ENCODE results near the gene BCO1.

Gene BCO1

DNA sequence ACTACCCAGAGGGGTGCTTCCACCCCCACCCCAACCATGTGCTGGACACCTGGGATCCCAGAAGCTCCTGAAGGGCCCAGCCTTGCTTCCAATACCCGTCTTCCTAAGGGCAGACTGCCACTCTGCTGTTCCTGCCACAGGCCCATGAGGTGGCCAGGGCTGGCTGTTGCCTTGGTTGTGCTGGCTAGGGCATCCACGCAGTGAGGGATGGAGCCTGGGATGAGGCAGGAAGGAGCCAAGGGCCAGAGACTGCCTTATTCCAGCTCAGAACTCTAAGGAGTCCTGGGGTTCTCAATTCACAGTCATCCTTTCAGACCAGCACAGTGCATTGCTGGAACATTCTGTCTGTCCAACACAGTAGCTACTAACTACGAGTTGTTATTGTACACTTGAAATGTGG lies 37.8 kb downstream of the BCO1 start:
- no peak for DNase-seq

DNA sequence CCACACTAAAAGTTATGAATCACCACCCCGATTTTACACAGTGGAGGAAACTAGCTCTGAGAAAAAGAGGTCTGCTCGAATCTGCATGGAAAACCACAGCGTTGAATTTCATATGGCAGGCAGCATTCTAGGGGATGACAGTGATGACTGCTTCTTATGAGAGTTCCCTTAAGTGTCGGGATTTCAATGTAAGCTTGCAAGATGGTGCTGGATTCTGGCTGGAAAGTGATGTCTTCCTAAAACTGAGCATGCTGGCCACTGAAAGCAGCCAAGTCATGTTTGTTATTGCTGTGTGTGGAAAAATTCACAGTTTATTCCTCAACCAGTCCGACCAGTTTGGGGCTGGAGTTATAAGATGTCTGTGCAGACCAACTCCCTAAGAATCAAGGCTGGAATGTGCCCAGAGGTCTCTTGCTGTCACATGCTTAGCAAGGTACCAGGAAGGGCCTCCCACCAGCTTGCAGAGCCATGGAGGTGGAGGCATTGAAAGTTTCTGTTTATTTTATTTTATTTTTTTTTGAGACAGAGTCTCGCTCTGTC lies 39.1 kb downstream of the BCO1 start:
- DNase-seq, result no peak

DNA sequence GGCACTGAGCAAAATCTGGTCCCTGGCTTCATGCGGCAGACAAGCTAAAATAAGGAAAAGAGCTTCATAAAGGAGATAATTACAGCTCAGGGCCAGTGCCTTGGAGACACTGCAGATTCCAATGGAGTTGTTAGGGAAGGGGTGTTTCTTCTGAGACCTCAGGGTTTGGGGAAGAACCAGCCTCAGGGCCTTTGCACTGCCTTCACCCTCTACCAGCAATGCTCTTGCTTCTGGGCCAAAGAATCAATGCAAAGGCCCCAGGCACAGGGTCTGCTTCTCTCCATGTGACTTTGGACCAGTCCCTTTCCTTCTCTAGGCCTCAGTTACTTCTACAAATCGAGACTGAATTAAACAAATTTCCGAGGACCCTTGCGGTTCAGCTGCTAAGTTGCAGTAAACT lies 40.0 kb downstream of the BCO1 start:
- DNase-seq, result no peak

DNA sequence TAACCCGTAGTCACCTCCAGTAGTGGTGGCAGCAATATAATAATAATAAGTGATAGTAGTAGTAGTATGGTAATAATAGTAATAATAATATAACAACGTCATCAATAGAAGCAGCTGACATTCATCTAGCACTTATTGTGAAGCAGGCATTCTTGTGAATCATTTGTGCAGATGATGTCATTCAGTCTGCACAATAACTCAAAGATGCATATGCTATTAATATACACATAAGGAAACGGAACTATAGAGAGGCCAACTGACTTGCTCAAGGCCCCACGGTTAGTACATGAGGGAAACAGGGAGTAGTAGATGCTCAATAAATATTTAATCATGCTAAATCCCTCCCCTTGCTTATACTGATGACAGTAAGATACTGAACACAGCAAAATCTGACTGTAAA lies 40.9 kb downstream of the BCO1 start:
- no peak for DNase-seq

DNA sequence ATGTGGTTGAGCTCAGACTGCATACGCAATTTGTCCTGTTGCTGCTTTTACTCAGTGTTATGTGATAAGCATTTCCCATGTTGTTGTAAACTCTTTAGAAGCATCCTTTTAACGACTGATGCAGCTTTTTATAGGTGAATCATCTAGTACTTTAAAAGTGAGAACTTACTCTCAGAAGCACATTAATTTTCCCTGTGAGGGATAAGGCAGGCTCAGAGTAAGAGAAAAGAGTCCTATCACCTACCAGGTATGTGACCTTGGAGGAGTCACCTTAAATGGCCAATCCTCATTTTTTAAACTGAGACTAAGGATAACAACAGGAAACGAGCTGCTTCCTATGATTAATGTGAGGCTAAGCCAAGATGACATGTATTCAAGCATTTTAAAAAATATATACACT lies 41.9 kb downstream of the BCO1 start:
- DNase-seq, result no peak

DNA sequence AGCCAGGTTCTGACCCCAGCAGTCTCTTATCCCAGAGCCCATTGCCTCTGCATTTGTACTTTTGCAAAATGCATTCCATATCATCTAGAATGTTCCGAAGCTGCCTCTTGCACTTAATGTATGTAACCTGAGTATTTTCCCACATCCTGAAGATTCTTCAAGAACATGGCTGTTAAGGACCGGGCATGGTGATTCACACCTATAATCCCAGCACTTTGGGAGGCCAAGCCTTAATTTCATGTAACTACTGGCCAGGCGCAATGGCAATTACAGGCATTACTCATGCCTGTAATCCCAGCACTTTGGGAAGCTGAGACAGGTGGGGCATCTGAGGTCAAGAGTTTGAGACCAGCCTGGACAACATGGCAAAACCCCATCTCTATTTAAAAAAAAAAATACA lies 44.6 kb downstream of the BCO1 start:
- DNase-seq, result no peak

DNA sequence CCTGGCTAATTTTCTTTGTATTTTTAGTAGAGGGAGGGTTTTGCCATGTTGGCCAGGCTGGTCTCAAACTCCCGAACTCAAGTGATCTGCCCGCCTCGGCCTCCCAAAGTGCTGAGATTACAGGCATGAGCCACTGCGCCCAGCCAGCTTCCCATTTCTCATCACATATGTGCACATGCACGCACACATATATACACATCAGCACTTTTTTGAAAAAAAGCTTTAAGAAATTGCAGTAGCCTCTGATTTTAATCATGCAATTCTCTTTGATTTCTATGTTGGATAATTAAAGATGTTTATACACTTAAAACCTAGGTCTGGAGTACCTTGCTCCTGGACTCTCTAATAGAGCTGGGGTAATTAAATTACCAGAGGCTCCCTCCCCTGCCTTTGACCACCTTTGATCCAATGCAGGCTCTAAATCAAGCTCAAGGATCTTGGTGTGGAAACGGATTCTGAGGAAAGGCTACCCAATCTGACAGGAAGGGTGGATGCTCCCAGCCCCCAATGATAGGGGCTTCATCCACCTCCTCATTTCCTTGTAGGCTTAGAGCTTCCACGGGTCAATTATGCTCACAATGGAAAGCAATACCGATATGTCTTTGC lies 46.6 kb downstream of the BCO1 start:
- no peak for DNase-seq

DNA sequence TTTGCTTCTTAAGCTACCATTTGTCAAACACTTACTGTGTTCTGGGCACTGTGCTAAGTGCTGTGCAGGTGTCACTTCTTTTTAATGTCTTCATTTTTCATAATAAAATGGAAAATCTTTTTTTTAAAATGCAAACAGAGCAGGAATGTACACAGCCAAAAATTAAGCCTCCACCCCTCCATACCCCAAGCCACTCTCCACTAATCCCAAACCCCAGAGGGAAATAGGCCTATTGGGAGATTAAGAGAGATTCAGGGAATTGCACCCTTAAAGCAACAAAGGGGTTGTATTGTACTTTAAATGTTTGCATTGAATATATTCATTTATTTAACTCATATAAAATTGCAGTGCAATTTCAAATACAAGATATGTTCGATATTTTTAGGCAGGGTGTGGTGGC lies 47.7 kb downstream of the BCO1 start:
- no peak for DNase-seq

DNA sequence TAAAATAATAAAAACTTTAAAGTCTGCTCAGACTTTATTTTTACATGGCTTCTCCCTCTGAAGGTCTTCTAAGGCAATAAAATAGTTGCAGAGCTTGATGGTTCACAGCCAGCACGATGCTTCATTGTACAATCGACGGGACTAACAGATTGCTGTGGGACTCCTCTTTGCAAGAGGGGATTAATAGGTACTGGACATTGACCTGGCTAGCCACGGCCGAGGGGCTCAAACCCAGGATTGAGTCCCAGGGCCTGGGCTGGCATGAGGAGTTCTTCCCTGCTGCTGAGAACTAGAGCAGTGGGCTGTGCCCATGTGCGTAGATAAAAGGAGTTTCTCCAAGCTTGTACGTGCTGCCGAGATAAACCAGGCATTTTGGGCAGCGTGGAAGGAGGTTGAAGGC lies 52.6 kb downstream of the BCO1 start:
- no peak for DNase-seq

DNA sequence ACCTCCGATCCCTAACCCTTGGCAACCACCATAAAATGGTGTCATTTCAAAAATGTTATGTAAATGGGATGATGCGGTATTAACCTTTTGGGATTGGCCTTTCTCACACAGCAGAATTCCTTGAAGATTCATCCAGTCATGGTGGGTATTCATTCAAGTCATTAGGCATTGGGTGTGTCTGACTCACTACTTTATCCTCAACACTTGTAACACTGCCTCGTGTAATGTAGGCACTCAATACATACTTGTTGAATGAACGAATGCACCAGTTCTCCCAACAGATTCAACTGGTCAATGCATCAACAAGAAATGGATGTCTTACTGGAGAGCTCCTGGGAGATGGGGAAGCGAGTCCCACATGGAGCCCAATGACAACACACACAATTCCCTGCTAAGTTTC lies 54.4 kb downstream of the BCO1 start:
- DNase-seq, result no peak

DNA sequence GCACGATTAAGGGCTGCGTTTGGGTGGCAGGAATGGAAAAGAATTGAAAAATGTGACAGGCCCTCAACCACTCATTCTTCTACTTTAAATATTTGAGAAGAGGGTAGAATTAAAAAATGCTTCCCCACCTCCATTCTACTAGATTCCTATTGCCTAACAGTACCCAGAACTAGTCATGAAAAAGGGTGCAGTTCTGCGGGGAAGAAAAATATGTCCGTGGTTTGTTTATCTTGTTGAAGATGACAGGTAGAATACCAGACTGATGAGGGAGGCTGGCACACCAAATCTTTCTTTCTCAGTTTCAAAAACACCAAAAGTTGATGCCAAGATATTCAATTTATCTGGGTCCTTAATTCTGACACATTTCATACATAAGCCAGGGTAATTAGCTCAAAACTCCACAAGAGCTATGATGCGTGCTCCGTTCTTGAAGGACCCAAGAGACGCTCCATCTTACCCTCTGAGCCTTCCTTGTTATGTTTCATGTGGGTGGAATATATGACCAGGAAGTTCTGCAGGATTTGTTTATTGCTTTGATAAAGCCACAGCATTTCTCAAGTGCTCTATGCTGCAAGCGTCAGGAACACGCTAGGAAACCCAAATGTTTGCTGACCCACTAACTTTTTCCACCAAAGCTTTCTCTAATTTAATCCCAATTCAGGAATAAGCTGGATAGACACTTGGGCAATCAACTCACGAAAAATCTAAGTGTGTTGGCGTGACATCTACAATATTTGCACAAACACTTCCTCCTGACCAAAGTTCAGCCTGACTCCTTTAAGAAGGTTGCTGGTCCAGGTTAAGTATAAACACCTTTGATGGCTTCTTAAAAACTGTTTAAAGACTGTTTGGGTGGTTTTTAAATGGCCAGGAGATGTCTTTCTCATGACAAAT lies 55.7 kb downstream of the BCO1 start:
- no peak for DNase-seq

DNA sequence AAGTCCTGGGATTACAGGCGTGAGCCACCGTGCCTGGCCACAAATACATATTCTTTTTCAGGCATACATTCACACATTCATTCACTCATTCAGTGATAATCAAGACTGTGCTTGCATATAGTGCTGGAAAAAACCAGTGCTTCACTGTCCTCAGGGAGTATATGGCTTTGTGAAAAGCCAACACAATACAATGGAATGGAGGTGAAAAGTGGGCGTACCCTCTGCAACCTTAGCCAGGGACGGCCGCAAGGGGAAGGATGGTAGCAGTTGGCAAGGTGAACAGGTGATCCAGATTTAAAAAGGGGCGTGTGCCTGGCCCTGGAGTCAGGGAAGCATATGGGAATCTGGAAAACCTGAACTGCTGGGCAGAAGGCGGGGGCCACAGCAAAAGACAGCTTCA lies 58.1 kb downstream of the BCO1 start:
- DNase-seq, result no peak

DNA sequence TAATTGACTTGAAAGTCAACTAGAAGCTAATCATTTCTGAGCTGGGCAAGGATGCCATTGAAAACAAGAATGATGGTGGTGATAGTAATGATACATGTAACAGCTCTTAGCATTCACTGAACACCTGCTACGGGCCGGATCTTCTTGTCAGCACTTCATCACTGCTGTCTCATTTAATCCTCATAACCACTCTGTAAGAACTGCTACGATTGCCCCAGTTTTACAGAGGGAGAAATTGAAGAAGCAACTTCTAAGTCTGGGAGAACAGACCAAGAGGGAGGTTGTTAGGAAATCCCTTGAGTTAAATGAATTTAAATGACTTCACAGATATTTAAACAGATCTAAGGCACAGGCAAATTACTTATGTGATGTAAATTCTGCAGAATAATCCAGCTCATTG lies 69.3 kb downstream of the BCO1 start:
- no peak for DNase-seq

DNA sequence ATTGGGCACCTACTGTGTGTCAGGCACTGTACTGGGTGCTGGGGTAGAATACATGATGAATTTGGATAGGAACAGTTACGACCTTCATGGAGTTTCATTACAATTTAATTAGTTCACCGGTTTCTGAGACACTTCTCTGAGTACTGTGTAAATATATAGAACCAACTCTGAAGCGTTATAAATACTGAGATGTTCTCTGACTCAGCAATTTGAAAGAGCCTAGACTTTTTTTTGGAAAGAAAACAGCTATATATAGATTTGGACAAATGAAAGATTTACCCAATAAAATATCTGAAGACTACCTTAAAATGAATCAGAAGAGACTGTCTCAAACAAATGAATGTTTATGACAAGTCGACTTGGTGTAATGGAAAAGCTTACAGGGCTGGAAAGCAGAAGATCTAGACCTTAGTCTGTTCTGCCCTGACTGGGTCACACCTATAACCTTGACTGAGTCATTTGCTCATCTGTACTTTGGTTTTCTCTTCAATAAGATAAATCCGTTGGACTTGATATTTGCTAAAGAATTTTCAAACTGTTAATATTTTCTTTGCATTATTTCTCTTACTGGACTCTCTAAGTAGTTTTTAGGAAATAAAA lies 71.7 kb downstream of the BCO1 start:
- DNase-seq, result no peak

DNA sequence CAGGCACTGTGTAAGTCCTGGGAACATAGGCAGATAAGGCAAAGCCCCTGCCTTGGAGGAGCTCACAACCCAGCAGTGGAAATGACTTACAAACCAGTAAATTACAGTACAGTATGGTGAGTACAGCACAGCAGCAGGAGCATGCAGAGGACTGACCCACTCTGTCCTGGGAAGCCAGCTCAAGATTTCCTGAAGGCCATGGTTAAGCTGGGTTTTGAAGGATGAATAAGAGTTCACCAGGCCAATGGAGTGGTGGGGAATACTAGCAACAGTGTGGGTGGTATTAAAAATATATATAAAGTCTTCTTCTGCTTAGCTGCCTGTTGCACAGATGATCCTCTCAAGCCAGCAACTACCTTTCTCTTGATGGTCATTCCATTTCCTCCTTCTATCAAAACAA lies 73.3 kb downstream of the BCO1 start:
- DNase-seq, result no peak

DNA sequence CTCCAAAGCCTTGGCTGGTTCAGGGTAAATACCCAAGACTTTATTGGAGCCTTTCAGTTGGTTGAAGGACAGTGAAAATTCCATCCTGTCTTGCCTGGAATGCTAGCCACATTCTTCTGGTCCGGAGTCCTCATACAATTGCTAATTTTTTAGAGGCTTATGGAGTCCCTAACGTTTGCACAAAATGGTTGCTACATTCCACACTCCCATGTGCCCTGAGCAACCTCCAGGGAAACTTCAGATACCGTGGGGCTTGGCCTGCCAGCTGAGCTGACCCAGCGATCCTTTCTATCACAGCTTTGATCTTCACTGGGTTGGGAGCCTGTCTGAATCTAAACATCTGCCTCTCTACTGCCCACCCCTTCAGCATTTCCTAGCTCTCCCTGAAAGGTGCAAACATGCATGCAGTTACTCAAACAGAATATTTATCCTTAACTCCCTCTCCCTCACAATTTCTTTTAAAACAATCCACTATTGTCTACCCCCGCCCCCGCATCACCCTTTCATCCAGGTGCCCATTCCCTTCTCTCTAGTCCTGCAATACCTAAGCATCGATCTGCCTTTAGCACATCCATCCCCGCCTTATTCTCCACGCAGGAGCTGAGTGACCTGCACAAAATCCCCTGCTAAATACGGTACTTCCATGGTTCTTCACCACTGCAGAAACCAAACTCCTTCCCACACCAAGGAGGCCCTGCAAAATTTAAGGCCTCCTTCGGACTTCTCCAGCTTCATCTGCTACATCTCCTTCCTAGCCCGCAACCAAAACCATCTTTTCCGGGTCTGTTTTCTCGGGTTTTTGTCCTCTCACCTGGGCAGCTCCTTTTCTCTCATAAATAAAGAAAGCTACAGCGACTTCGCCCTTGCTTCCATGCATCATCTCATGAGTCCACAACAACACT lies 75.5 kb downstream of the BCO1 start:
- no peak for DNase-seq

DNA sequence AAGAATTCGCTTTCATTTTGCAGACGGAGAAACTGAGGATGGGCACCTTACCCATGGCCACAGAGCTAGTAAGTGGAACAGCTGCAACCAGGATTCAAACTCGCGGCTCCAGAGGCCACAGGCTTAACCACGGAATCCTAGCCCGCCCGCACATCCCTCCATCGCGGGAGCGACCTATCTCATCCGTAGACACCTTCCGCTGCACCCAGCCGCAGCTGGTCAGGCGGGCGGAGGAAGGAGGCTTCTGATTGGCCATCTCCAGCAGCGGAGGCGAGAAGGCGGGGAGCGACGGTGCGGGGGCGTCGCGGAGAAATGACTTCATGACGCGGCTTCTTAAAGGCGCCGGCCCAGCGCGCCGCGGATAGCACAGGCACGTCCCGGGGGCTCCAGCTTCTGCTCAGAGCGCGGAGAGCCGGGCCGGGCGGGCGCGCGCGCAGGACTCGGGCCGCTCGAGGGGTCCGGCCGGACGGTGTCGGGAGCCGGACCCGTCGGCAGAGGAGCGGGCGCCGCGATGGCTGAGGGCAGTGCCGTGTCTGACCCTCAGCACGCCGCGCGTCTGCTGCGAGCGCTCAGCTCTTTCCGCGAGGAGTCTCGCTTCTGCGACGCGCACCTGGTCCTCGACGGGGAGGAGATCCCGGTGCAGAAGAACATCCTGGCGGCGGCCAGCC lies 76.2 kb downstream of the BCO1 start, which contains the start of gene GAN:
Gene GAN (plus strand): TSS at position 360 of the 668 bp plus-strand sequence. CDS start 152 bp downstream, at position 512.
- peak; percentile 93 for DNase-seq

DNA sequence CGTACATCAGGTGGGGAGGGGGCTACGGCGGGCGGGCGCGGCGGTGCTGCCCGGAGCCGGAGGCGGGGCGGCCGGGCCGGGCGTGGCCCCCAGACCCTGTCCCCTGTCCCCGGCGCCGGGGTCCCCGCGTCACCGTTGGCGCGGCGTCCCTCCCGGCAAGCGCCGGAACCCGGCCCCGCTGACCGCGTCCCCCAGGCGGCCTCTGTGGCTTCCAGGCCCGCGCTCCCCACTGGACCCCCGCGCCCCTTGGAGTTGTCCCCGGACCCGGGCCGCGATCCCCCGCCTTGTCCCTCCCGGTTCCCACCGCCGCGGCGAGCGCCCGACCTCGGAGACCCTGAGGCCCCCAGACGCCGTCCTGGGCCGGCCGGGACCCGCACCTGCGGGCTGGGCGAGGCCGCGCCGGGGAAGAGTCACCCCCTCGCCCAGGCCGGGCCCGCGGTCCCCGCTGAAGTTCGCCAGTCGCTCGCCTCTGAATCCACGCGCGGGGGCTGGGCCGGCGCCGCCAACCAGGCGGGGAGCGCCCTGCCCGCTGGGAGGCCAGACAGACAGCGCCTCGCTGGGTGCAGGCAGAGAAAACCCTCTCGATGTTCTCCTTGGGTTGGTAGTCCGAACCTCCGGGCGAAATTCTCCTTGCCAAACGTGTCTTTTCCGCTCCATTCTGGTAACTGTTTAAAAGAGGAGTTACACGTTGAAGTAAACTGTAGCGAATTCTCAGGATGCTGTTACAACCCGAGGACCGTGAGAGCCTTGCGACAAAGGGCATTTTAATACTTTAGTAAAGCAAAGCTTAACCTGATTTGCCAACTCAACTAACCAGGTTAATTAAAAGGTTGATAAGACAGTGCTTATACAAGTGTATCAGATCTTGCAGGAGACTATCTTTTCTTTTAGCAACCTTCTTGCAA lies 77.0 kb downstream of the BCO1 start:
- peak; percentile 31 for DNase-seq

DNA sequence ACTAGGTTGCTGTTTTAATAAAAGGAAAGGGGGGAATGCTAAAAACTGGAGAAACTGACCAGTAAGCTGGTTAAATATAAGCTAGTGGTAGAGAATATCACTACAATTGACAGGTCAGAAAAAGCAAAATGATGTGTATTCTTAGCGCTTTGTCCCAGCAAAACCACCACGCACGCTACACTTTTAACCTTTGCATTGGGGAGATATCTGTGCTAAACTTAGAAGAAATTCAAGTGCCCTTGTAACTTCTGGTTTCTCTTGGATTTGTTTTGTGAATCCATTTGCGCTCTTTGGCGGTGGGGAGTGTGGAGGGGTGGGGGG lies 77.6 kb downstream of the BCO1 start:
- DNase-seq, result no peak

DNA sequence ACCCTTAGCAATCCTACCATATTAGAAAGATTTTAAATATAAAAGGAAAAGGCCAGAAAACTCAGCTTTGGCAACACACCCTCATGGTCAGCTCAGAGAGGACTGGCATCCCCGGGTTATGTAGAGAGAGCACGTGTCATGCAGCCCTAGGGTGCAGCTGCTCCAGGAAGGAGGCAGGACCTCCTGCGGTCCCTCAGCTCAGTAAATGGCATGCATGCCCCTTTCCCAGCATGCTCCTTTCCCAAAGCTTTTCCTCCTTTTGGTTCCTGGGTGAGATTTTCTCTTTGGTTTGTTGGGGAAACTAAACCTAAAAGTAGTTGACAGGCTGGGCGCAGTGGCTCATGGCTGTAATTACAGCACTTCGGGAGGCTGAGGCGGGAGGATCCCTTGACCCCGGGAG lies 80.2 kb downstream of the BCO1 start:
- DNase-seq, result peak; percentile 2

DNA sequence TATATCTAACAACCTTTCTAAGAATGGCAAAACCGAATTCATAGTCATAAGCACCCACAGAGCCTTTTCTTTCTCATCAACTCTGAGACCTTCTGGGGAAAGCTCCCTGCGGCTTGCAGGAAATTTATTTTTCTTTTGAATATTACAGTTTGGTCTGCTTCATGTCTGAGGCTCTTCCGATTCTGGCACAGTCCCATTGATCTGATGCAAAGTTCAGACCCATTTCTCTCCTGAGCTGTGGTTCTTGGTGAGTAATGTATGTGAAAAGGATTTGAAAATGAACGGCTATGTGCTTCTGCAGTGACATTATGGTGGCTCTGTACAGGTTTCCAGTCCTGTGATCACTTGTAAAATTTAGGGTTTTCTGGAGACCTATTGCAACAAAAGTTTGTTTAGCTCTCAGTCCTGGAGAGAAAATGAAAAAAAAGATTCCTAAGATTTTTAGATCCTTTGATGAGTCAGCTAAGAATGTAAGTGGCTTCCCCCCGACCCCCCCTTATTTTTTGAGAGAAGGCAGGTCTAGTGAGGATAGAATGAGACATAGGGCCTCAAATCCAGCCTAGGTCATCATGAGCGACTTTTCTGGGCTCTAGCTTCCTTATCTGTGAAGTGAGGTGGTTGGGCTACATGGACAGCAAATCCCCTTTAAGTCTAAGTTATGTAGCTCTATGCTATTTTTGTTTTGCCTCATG lies 80.9 kb downstream of the BCO1 start:
- no peak for DNase-seq
